HEK293 (cell line): ENCODE data around the gene RIBC2.

ENCODE experiments used
- YY1 ChIP-seq: fragments of 450-650 bp; formaldehyde crosslinking; IDR thresholded peaks from 2 replicates; pipeline ENCODE4 v1.5.1; 2018; ENCODE audit warnings: missing biosample characterization, missing genetic modification characterization
- ZNF10 ChIP-seq: fragments of 450-650 bp; formaldehyde crosslinking; IDR thresholded peaks from 2 replicates; pipeline ENCODE4 v1.5.1; 2017; ENCODE audit warnings: missing biosample characterization, missing genetic modification characterization
- ZNF114 ChIP-seq: fragments of 450-650 bp; formaldehyde crosslinking; IDR thresholded peaks from 2 replicates; pipeline ENCODE4 v1.5.0; 2017; ENCODE audit warnings: missing biosample characterization, missing genetic modification characterization
- ZNF280D ChIP-seq: fragments of 450-650 bp; formaldehyde crosslinking; IDR thresholded peaks from 2 replicates; pipeline ENCODE4 v1.5.1; 2016; ENCODE audit warnings: missing biosample characterization, missing genetic modification characterization
- ZNF350 ChIP-seq: fragments of 450-650 bp; formaldehyde crosslinking; IDR thresholded peaks from 2 replicates; pipeline ENCODE4 v1.5.0; 2017; ENCODE audit warnings: missing biosample characterization, mild to moderate bottlenecking, missing genetic modification characterization
- ZNF391 ChIP-seq: fragments of 450-650 bp; formaldehyde crosslinking; IDR thresholded peaks from 2 replicates; pipeline ENCODE4 v1.5.1; 2016; ENCODE audit warnings: low read depth, missing biosample characterization, missing genetic modification characterization, borderline replicate concordance
- ZNF629 ChIP-seq: fragments of 450-650 bp; formaldehyde crosslinking; IDR thresholded peaks from 2 replicates; pipeline ENCODE4 v1.5.1; 2017; ENCODE audit warnings: missing biosample characterization, missing genetic modification characterization
- ZNF677 ChIP-seq: fragments of 450-650 bp; IDR thresholded peaks from 2 replicates; pipeline ENCODE4 v1.5.0; 2018; ENCODE audit warnings: missing biosample characterization, mild to moderate bottlenecking, missing genetic modification characterization, moderate library complexity
- ZNF768 ChIP-seq: fragments of 450-650 bp; formaldehyde crosslinking; IDR thresholded peaks from 2 replicates; pipeline ENCODE4 v1.5.1; 2018; ENCODE audit warnings: missing biosample characterization, mild to moderate bottlenecking, missing genetic modification characterization
- ZNF777 ChIP-seq: fragments of 450-650 bp; formaldehyde crosslinking; IDR thresholded peaks from 2 replicates; pipeline ENCODE4 v1.5.1; 2017; ENCODE audit warnings: missing biosample characterization, missing genetic modification characterization, borderline replicate concordance
- TF ChIP-seq, protein P1 (sequence below): fragments of 450-650 bp; formaldehyde crosslinking; IDR thresholded peaks from 2 replicates; pipeline ENCODE4 v1.5.1; 2016; ENCODE audit warnings: missing biosample characterization, missing genetic modification characterization
- TF ChIP-seq, protein P2 (sequence below): fragments of 450-650 bp; formaldehyde crosslinking; IDR thresholded peaks from 2 replicates; pipeline ENCODE4 v1.5.1; 2016; ENCODE audit warnings: missing biosample characterization, missing genetic modification characterization

DNA sequence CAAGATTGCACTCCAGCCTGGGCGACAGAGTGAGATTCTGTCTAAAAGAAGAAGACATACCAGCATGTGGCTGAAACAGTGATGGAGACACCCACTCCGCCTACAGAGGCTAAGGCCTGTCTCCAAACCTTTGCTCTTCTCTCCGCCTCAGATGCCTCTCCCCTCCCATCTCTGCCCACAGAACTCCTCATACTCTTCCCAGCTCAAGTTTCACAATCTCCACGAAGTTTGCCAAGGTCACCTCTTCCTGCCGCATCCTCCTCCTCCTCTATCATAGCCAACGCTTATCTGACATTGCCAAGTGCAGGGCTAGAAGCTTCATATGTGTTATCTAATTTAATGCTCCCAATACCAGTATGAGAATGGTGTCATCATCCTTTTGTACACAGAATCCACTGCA lies 63.3 kb downstream of the RIBC2 start:
- TF ChIP-seq ZNF350 (no peak), ZNF629 (tag by site-specific recombination) (no peak), ZNF777 (tag by site-specific recombination) (no peak), ZNF768 (no peak), ZNF280D (tag by site-specific recombination) (no peak), YY1 (no peak), ZNF391 (tag by site-specific recombination) (no peak), ZNF677 (tag by site-specific recombination) (no peak), ZNF10 (tag by site-specific recombination) (no peak), ZNF114 (no peak)
- TF ChIP-seq, protein P1, sequence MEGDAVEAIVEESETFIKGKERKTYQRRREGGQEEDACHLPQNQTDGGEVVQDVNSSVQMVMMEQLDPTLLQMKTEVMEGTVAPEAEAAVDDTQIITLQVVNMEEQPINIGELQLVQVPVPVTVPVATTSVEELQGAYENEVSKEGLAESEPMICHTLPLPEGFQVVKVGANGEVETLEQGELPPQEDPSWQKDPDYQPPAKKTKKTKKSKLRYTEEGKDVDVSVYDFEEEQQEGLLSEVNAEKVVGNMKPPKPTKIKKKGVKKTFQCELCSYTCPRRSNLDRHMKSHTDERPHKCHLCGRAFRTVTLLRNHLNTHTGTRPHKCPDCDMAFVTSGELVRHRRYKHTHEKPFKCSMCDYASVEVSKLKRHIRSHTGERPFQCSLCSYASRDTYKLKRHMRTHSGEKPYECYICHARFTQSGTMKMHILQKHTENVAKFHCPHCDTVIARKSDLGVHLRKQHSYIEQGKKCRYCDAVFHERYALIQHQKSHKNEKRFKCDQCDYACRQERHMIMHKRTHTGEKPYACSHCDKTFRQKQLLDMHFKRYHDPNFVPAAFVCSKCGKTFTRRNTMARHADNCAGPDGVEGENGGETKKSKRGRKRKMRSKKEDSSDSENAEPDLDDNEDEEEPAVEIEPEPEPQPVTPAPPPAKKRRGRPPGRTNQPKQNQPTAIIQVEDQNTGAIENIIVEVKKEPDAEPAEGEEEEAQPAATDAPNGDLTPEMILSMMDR: no peak
- TF ChIP-seq, protein P2, sequence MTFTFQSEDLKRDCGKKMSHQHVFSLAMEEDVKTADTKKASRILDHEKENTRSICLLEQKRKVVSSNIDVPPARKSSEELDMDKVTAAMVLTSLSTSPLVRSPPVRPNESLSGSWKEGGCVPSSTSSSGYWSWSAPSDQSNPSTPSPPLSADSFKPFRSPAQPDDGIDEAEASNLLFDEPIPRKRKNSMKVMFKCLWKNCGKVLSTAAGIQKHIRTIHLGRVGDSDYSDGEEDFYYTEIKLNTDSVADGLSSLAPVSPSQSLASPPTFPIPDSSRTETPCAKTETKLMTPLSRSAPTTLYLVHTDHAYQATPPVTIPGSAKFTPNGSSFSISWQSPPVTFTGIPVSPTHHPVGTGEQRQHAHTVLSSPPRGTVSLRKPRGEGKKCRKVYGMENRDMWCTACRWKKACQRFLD (tag by site-specific recombination): no peak
